HCT116 (cell line): ENCODE data around the gene ZFHX3. TPM values are rescaled to one million over a fixed set of nuclear protein-coding genes. Genes with fewer than 3 reads are reported as not detected.

Experiments
- ATAC-seq: fragments of 200-7000 bp; cut with Tn5 transposase; 2 replicates; pipeline ENCODE4 v1.9.1; 2020; ENCODE audit warnings: mild to moderate bottlenecking, moderate library complexity
- BruUV-seq: library from RNA; stranded (reverse); fragments of 400-500 nt; replicated peaks from 2 replicates; lab custom pipeline; 2021; lab: Mats Ljungman, UMichigan
- CTCF ChIA-PET: fragments of 300-600 bp; sonication (Branson Sonifier 250); formaldehyde crosslinking; loops from one replicate; lab custom pipeline; 2021; ENCODE audit warnings: antibody characterized with exemption; lab: Charles Lee
- POLR2A ChIA-PET: fragments of 300-600, 350-600 bp; sonication (Branson Sonifier 250); formaldehyde crosslinking; loops from one replicate; lab custom pipeline; 2021; ENCODE audit warnings: antibody characterized with exemption; lab: Charles Lee
- RAD21 ChIA-PET, 2 experiments: fragments of 300-600 bp; sonication (Branson Sonifier 250); formaldehyde crosslinking; loops; one replicate each; lab custom pipeline; 2023; ENCODE audit warnings: low total read pairs in 2 of 2; ENCODE audit not compliant: uncharacterized antibody in 2 of 2, unreplicated experiment in 2 of 2, low non-redundant PET in 1 of 2; lab: Charles Lee
- DNase-seq: peaks from one replicate; pipeline ENCODE4 v3.0.0-alpha.2; 2010; ENCODE audit warnings: low read depth, low spot score
- H2AFZ ChIP-seq: fragments of 200-600 bp; shearing (Covaris generic), sonication (generic); 2 replicates; pipeline ENCODE4 v1.6.1; 2017; ENCODE audit warnings: low read depth, mixed run types, mixed read lengths, antibody characterized with exemption, low read length; ENCODE audit not compliant: poor library complexity, severe bottlenecking
- H3K27ac ChIP-seq: 2 replicates; pipeline ENCODE4 v1.5.1; 2012; ENCODE audit warnings: low read depth, low read length
- H3K27me3 ChIP-seq: fragments of 200-600 bp; sonication (generic); 2 replicates; pipeline ENCODE4 v1.6.1; 2016; ENCODE audit warnings: mixed run types, low read length, mixed read lengths; ENCODE audit not compliant: insufficient read depth
- H3K36me3 ChIP-seq, 2 experiments: fragments of 200-500 bp in 1 of 2; fragments of 200-600 bp in 1 of 2; sonication (Bioruptor generic) in 1 of 2; sonication (generic) in 1 of 2; 2 replicates each; pipeline versions ENCODE4 v1.5.1 to v1.6.1; 2014 to 2016; ENCODE audit warnings: low read length in 2 of 2, inconsistent platforms in 1 of 2, mixed read lengths in 1 of 2, mixed run types in 1 of 2; ENCODE audit not compliant: insufficient read depth in 2 of 2, control insufficient read depth in 1 of 2
- H3K4me1 ChIP-seq, 2 experiments: fragments of 200-600 bp in 1 of 2; sonication (generic) in 1 of 2; 2 replicates each; pipeline versions ENCODE4 v1.5.1 to v1.6.1; 2012 to 2017; ENCODE audit warnings: low read length in 2 of 2, inconsistent platforms in 1 of 2, mild to moderate bottlenecking in 1 of 2, mixed read lengths in 1 of 2, mixed run types in 1 of 2, moderate library complexity in 1 of 2; ENCODE audit not compliant: insufficient read depth in 2 of 2, control insufficient read depth in 1 of 2
- H3K4me2 ChIP-seq: fragments of 200-600 bp; sonication (generic); 2 replicates; pipeline ENCODE4 v1.6.1; 2017; ENCODE audit warnings: mixed run types, low read length, mixed read lengths
- H3K4me3 ChIP-seq, 2 experiments: fragments of 200-600 bp in 1 of 2; sonication (generic) in 1 of 2; replicated peaks in 1 of 2; 2 replicates each; pipeline ENCODE4 v1.5.1; 2011 to 2016; ENCODE audit warnings: low read length in 2 of 2, control low read depth in 1 of 2, low read depth in 1 of 2, mild to moderate bottlenecking in 1 of 2, mixed read lengths in 1 of 2, mixed run types in 1 of 2
- H3K79me2 ChIP-seq: fragments of 200-600 bp; sonication (generic); 2 replicates; pipeline ENCODE4 v1.6.1; 2017; ENCODE audit warnings: mild to moderate bottlenecking, mixed run types, low read length, moderate library complexity, mixed read lengths; ENCODE audit not compliant: insufficient read depth
- H3K9ac ChIP-seq: fragments of 200-600 bp; sonication (generic); 2 replicates; pipeline ENCODE4 v1.6.1; 2016; ENCODE audit warnings: low read length, mixed read lengths
- H3K9me2 ChIP-seq: fragments of 200-600 bp; sonication (generic), shearing (Covaris generic); 2 replicates; pipeline ENCODE4 v1.6.1; 2017; ENCODE audit warnings: mixed run types, mild to moderate bottlenecking, moderate library complexity; ENCODE audit not compliant: insufficient read depth
- H3K9me3 ChIP-seq, 2 experiments: fragments of 200-500 bp in 1 of 2; fragments of 200-600 bp in 1 of 2; sonication (Bioruptor generic) in 1 of 2; sonication (generic) in 1 of 2; 2 replicates each; pipeline ENCODE4 v1.6.1; 2014 to 2017; ENCODE audit warnings: low read length in 2 of 2, mixed read lengths in 2 of 2, inconsistent platforms in 1 of 2, low read depth in 1 of 2, mild to moderate bottlenecking in 1 of 2, mixed run types in 1 of 2, moderate library complexity in 1 of 2; ENCODE audit not compliant: control insufficient read depth in 1 of 2, insufficient read depth in 1 of 2
- H4K20me1 ChIP-seq: fragments of 200-600 bp; sonication (generic), shearing (Covaris generic); 2 replicates; pipeline ENCODE4 v1.6.1; 2017; ENCODE audit warnings: mixed run types, mild to moderate bottlenecking, moderate library complexity; ENCODE audit not compliant: insufficient read depth
- CEBPB ChIP-seq: IDR thresholded peaks from 2 replicates; pipeline ENCODE4 v1.6.1; 2012; ENCODE audit warnings: low read depth
- EGR1 ChIP-seq: IDR thresholded peaks from 2 replicates; pipeline ENCODE4 v1.6.1; 2012; ENCODE audit warnings: low read depth
- EZH2phosphoT487 ChIP-seq: fragments of 200-600 bp; IDR thresholded peaks from 2 replicates; pipeline ENCODE4 v1.6.1; 2018; ENCODE audit warnings: antibody characterized with exemption, borderline replicate concordance
- FOSL1 ChIP-seq: IDR thresholded peaks from 2 replicates; pipeline ENCODE4 v1.6.1; 2012; ENCODE audit warnings: low read depth
- POLR2AphosphoS5 ChIP-seq: IDR thresholded peaks from 2 replicates; pipeline ENCODE4 v1.6.1; 2011; ENCODE audit warnings: mild to moderate bottlenecking, low read depth, low read length, moderate library complexity
- SRF ChIP-seq: IDR thresholded peaks from 2 replicates; pipeline ENCODE4 v1.6.1; 2012; ENCODE audit warnings: low read depth
- TCF7L2 ChIP-seq: IDR thresholded peaks from 2 replicates; pipeline ENCODE4 v1.7.0; 2011; ENCODE audit warnings: borderline replicate concordance, inconsistent platforms; ENCODE audit not compliant: insufficient read depth, insufficient read length; ENCODE audit errors: extremely low read depth
- YY1 ChIP-seq: IDR thresholded peaks from 2 replicates; pipeline ENCODE4 v1.6.1; 2011; ENCODE audit warnings: low read length, low read depth, moderate library complexity, mild to moderate bottlenecking; ENCODE audit not compliant: insufficient replicate concordance; ENCODE audit errors: extremely low read depth
- ZBTB33 ChIP-seq: IDR thresholded peaks from 2 replicates; pipeline ENCODE4 v1.6.1; 2011; ENCODE audit warnings: mild to moderate bottlenecking, low read length, moderate library complexity; ENCODE audit not compliant: insufficient replicate concordance; ENCODE audit errors: extremely low read depth
- intact Hi-C: fragments of 100-400 bp; cut with micrococcal nuclease; formaldehyde crosslinking; loops from 2 replicates; pipeline ENCODE4 v1.10.0; 2022
- total RNA-seq: library from RNA; stranded (reverse); gene quantifications from one replicate; pipeline ENCODE4 v1.2.1, GENCODE V29; 2021; ENCODE audit not compliant: unreplicated experiment

The ZFHX3 gene
- total RNA-seq, 1 experiment from 2014 or later = 6.3 TPM

- TF ChIP-seq TCF7L2 = no peak
- no peak for TF ChIP-seq EGR1
- no peak for TF ChIP-seq CEBPB
- TF ChIP-seq, all 23 proteins: peak for 0
Observed at GRCh38 chr16:72833969-72834368, 214.0 kb downstream of the ZFHX3 start (continued).

GRCh38 chr16:72833482-72833881, 214.4 kb downstream of the ZFHX3 start:
- CTCF ChIA-PET = interaction anchor here (1.1 to 1.9 kb wide), 13 partner anchors 8 to 371 kb away, joined by 3 to 25 read pairs (median 8); no protein-coding TSS in a partner anchor
- H3K9ac ChIP-seq = no peak overlapping the region
- H3K27me3 ChIP-seq = no peaks in the 10 kb centered on the region
- ATAC-seq (no peak), DNase-seq (no peak)
- no peak overlapping the region for H2AFZ ChIP-seq
- H3K36me3 ChIP-seq = no peaks in the 10 kb centered on the region
- no peaks in the 10 kb centered on the region for H3K9me3 ChIP-seq
- intact Hi-C loops = loop anchor here (2.0 to 10.0 kb wide), 4 partner anchors 221 to 589 kb away; no protein-coding TSS in a partner anchor
- no TSS peak for BruUV-seq
- no peak overlapping the region for H3K4me2 ChIP-seq
- no peaks in the 10 kb centered on the region for H4K20me1 ChIP-seq
- RAD21 ChIA-PET = interaction anchor here in 1 of 2 experiments (1.2 kb wide), 1 partner anchor 363 kb away, joined by 4 read pairs; no protein-coding TSS in a partner anchor
- TF ChIP-seq ZBTB33 (no peak), FOSL1 (no peak), CEBPB (no peak), EGR1 (no peak), TCF7L2 (no peak), EZH2phosphoT487 (no peak), POLR2AphosphoS5 (no peak), SRF (no peak), YY1 (no peak)
- H3K4me1 ChIP-seq = peaks cover 0 to 4% of the 10 kb centered on the region in 2 experiments; a peak in 1 of 4 replicates
- no peak overlapping the region for H3K27ac ChIP-seq
- POLR2A ChIA-PET = no interaction called here
- no peaks in the 10 kb centered on the region for H3K79me2 ChIP-seq
- H3K9me2 ChIP-seq = no peaks in the 10 kb centered on the region
- no peak overlapping the region for H3K4me3 ChIP-seq
